H9 (cell line): ENCODE measurements around the gene TESPA1. TPM values are rescaled to one million over a fixed set of nuclear protein-coding genes. Genes with fewer than 3 reads are reported as not detected.

Experiments
- DNase-seq: peaks from one replicate; pipeline ENCODE4 v3.0.0-alpha.2; 2017
- H2AFZ ChIP-seq: one replicate; pipeline ENCODE4 v1.6.1; 2013; ENCODE audit warnings: mild to moderate bottlenecking, low read length, control low read depth, moderate library complexity
- H2AK5ac ChIP-seq: 2 replicates; pipeline ENCODE4 v1.6.1; 2013; ENCODE audit warnings: low read length, control low read depth, mixed read lengths; ENCODE audit not compliant: insufficient read length
- H2BK120ac ChIP-seq: one replicate; pipeline ENCODE4 v1.6.1; 2013; ENCODE audit warnings: low read depth, mild to moderate bottlenecking, low read length, control low read depth, inconsistent platforms; ENCODE audit not compliant: poor library complexity, severe bottlenecking
- H2BK12ac ChIP-seq: 2 replicates; pipeline ENCODE4 v1.6.1; 2013; ENCODE audit warnings: low read length, control low read depth, mixed read lengths, low read depth; ENCODE audit not compliant: insufficient read length
- H2BK15ac ChIP-seq: 2 replicates; pipeline ENCODE4 v1.6.1; 2013; ENCODE audit warnings: low read depth, low read length, control low read depth
- H2BK20ac ChIP-seq: one replicate; pipeline ENCODE4 v1.6.1; 2013; ENCODE audit warnings: low read depth, mild to moderate bottlenecking, low read length, control low read depth, inconsistent platforms; ENCODE audit not compliant: poor library complexity, severe bottlenecking
- H2BK5ac ChIP-seq: 2 replicates; pipeline ENCODE4 v1.6.1; 2013; ENCODE audit warnings: low read length, control low read depth, mixed read lengths; ENCODE audit not compliant: insufficient read length
- H3K14ac ChIP-seq: 2 replicates; pipeline ENCODE4 v1.6.1; 2013; ENCODE audit warnings: low read length, control low read depth; ENCODE audit not compliant: insufficient read depth
- H3K18ac ChIP-seq: 2 replicates; pipeline ENCODE4 v1.6.1; 2013; ENCODE audit warnings: low read depth, mild to moderate bottlenecking, mixed read lengths, low read length, control low read depth; ENCODE audit not compliant: insufficient read length
- H3K23ac ChIP-seq: 2 replicates; pipeline ENCODE4 v1.6.1; 2013; ENCODE audit warnings: low read length, control low read depth, mixed read lengths, low read depth; ENCODE audit not compliant: insufficient read length
- H3K23me2 ChIP-seq: 2 replicates; pipeline ENCODE4 v1.6.1; 2013; ENCODE audit warnings: low read depth, mild to moderate bottlenecking, mixed read lengths, low read length, control low read depth; ENCODE audit not compliant: insufficient read length, poor library complexity, severe bottlenecking
- H3K27ac ChIP-seq: 2 replicates; pipeline ENCODE4 v1.5.1; 2013; ENCODE audit warnings: low read length, control low read depth, mixed read lengths, low read depth; ENCODE audit not compliant: insufficient read length
- H3K27me3 ChIP-seq: 2 replicates; pipeline ENCODE4 v1.6.1; 2013; ENCODE audit warnings: low read length, control low read depth, inconsistent platforms; ENCODE audit not compliant: insufficient read depth
- H3K4ac ChIP-seq: 2 replicates; pipeline ENCODE4 v1.6.1; 2013; ENCODE audit warnings: low read depth, mild to moderate bottlenecking, control low read depth, inconsistent platforms, low read length, moderate library complexity
- H3K4me1 ChIP-seq: 2 replicates; pipeline ENCODE4 v1.6.1; 2013; ENCODE audit warnings: low read length, control low read depth, inconsistent platforms; ENCODE audit not compliant: insufficient read depth
- H3K4me2 ChIP-seq: 2 replicates; pipeline ENCODE4 v1.6.1; 2013; ENCODE audit warnings: low read length, control low read depth, mixed read lengths; ENCODE audit not compliant: insufficient read length, insufficient read depth
- H3K56ac ChIP-seq: 2 replicates; pipeline ENCODE4 v1.6.1; 2013; ENCODE audit warnings: low read depth, mild to moderate bottlenecking, mixed read lengths, low read length, control low read depth; ENCODE audit not compliant: insufficient read length
- H3K79me1 ChIP-seq: 2 replicates; pipeline ENCODE4 v1.6.1; 2013; ENCODE audit warnings: low read depth, mild to moderate bottlenecking, moderate library complexity, low read length, control low read depth, inconsistent platforms; ENCODE audit not compliant: insufficient read depth, poor library complexity, severe bottlenecking
- H3K79me2 ChIP-seq: 2 replicates; pipeline ENCODE4 v1.6.1; 2013; ENCODE audit warnings: low read length, control low read depth, inconsistent platforms; ENCODE audit not compliant: insufficient read depth
- H3K9ac ChIP-seq: 2 replicates; pipeline ENCODE4 v1.6.1; 2013; ENCODE audit warnings: low read length, control low read depth, mixed read lengths; ENCODE audit not compliant: insufficient read length; ENCODE audit errors: extremely low read depth
- H3K9me3 ChIP-seq: one replicate; pipeline ENCODE4 v1.6.1; 2013; ENCODE audit warnings: low read depth, low read length, inconsistent platforms; ENCODE audit not compliant: control insufficient read depth
- H3T11ph ChIP-seq: one replicate; pipeline ENCODE4 v1.6.1; 2013; ENCODE audit warnings: mild to moderate bottlenecking, low read length, control low read depth, inconsistent platforms
- H4K20me1 ChIP-seq: one replicate; pipeline ENCODE4 v1.6.1; 2013; ENCODE audit not compliant: control insufficient read depth, insufficient read length, insufficient read depth
- H4K5ac ChIP-seq: 2 replicates; pipeline ENCODE4 v1.6.1; 2013; ENCODE audit warnings: low read depth, mild to moderate bottlenecking, mixed read lengths, low read length, control low read depth; ENCODE audit not compliant: insufficient read length
- H4K8ac ChIP-seq: replicated peaks from 2 replicates; pipeline ENCODE4 v1.6.1; 2013; ENCODE audit warnings: low read length, control low read depth, mixed read lengths, low read depth; ENCODE audit not compliant: insufficient read length
- H4K91ac ChIP-seq: 2 replicates; pipeline ENCODE4 v1.6.1; 2013; ENCODE audit warnings: low read depth, mild to moderate bottlenecking, moderate library complexity, mixed read lengths, low read length, control low read depth; ENCODE audit not compliant: insufficient read length
- H3K27ac Mint-ChIP-seq, 3 experiments: 2 replicates in 2 of 3; 3 replicates in 1 of 3; pipeline ENCODE4 v1.8.0; 2020 to 2021; ENCODE audit warnings: mixed read lengths in 3 of 3, mild to moderate bottlenecking in 1 of 3, moderate library complexity in 1 of 3
- H3K27me3 Mint-ChIP-seq: 2 replicates; pipeline ENCODE4 v1.8.0; 2021; ENCODE audit warnings: low read depth, mild to moderate bottlenecking, moderate library complexity, mixed read lengths
- H3K36me3 Mint-ChIP-seq, 3 experiments: 2 replicates in 2 of 3; 3 replicates in 1 of 3; pipeline ENCODE4 v1.8.0; 2020 to 2021; ENCODE audit warnings: low read depth in 3 of 3, mixed read lengths in 3 of 3; ENCODE audit not compliant: insufficient read depth in 1 of 3
- H3K4me1 Mint-ChIP-seq, 2 experiments: 2 replicates each; pipeline ENCODE4 v1.8.0; 2020; ENCODE audit warnings: mixed read lengths in 2 of 2
- H3K4me3 Mint-ChIP-seq, 2 experiments: 2 replicates in 1 of 2; 3 replicates in 1 of 2; pipeline ENCODE4 v1.8.0; 2020 to 2021; ENCODE audit warnings: mild to moderate bottlenecking in 2 of 2, mixed read lengths in 2 of 2, moderate library complexity in 1 of 2
- H3K9me3 Mint-ChIP-seq, 2 experiments: 2 replicates in 1 of 2; 3 replicates in 1 of 2; pipeline ENCODE4 v1.8.0; 2020; ENCODE audit warnings: mild to moderate bottlenecking in 2 of 2, mixed read lengths in 2 of 2, moderate library complexity in 1 of 2
- CTCF ChIP-seq: fragments of 200-600 bp; sonication (generic); conservative IDR thresholded peaks from 3 replicates; pipeline ENCODE4 v1.8.0; 2021; ENCODE audit warnings: antibody characterized with exemption, mild to moderate bottlenecking
- WGBS: extraction: QIAGEN DNeasy Blood & Tissue Kit; methylation state at CpG from one replicate; pipeline ENCODE4 v1.1.7; 2013; ENCODE audit warnings: missing lambda C conversion rate, low lambda C conversion rate, mixed read lengths; ENCODE audit not compliant: insufficient read length; ENCODE audit errors: extremely low coverage; 5-methylcytosine and 5-hydroxymethylcytosine counted together
- total RNA-seq: library from RNA; stranded (reverse); gene quantifications from 2 replicates; pipeline ENCODE4 v1.2.1, GENCODE V29; 2021

Gene TESPA1
- total RNA-seq, 1 experiment from 2014 or later: not detected

DNA sequence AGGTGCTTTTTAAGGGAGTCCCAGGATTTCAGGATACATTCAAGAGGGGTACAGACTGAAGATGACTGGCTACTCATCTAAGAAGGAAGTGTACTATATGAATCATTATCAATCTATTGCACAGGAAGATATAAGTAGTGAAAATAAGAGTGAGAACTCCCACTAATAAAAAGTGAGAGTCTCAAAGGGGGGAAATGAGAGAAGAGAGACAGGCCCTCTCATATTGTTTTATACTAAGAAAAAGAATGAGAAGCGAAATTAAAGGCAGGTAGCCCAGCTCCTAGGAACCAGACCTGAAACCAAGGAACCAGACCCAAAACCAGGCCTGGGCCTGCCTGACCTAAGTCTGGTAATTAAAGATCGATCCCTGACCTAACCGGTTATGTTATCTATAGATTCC lies 54.6 kb downstream of the TESPA1 start:
- H2BK15ac ChIP-seq: no peak overlapping the region
- no peaks in the 10 kb centered on the region for H3K79me2 ChIP-seq
- no peak overlapping the region for H3K9ac ChIP-seq
- peaks cover 23 to 36% (median 27%) of the 10 kb centered on the region in 3 experiments for H3K36me3 Mint-ChIP-seq
- H3K4me1 ChIP-seq: no peaks in the 10 kb centered on the region
- H3K18ac ChIP-seq: no peak overlapping the region
- H3K14ac ChIP-seq: no peak overlapping the region
- H4K8ac ChIP-seq: no peak overlapping the region
- H3K23me2 ChIP-seq: no peaks in the 10 kb centered on the region
- TF ChIP-seq CTCF: no peak
- H3K9me3 ChIP-seq: peaks cover 6% of the 10 kb centered on the region
- H4K5ac ChIP-seq: no peak overlapping the region
- no peak overlapping the region for H2BK5ac ChIP-seq
- no CpG with 5 or more reads among the region's 3 CpGs for WGBS
- no peak overlapping the region for H3K27ac ChIP-seq
- H3K27me3 Mint-ChIP-seq: peaks cover 64% of the 10 kb centered on the region
- peaks cover 12 to 16% of the 10 kb centered on the region in 2 experiments for H3K4me1 Mint-ChIP-seq
- no peaks in the 10 kb centered on the region for H4K20me1 ChIP-seq
- H3T11ph ChIP-seq: no peak overlapping the region
- H3K27me3 ChIP-seq: no peaks in the 10 kb centered on the region; the same call in none of the 2 replicates
- no peak overlapping the region for H2BK120ac ChIP-seq
- no peak for DNase-seq
- no peak overlapping the region for H4K91ac ChIP-seq
- H2BK20ac ChIP-seq: no peak overlapping the region
- peaks cover 37 to 42% of the 10 kb centered on the region in 2 experiments for H3K9me3 Mint-ChIP-seq
- H3K23ac ChIP-seq: no peak overlapping the region
- no peak overlapping the region for H2AK5ac ChIP-seq
- no peak overlapping the region for H3K27ac Mint-ChIP-seq
- H2BK12ac ChIP-seq: no peak overlapping the region
- no peak overlapping the region for H3K4ac ChIP-seq
- no peak overlapping the region for H2AFZ ChIP-seq
- H3K4me3 Mint-ChIP-seq: no peak overlapping the region
- H3K56ac ChIP-seq: no peak overlapping the region
- H3K79me1 ChIP-seq: no peaks in the 10 kb centered on the region
- no peak overlapping the region for H3K4me2 ChIP-seq
